ENCODE data around the gene VWA5A. TPM values are rescaled to one million over a fixed set of nuclear protein-coding genes. Genes with fewer than 3 reads are reported as not detected.

Gene VWA5A
- total and polyA plus RNA-seq, 2 of the 13 experiments (the other 11 are each of a cell fraction or from before 2014, with no cell fraction given): 1.3 to 1.8 TPM

DNA sequence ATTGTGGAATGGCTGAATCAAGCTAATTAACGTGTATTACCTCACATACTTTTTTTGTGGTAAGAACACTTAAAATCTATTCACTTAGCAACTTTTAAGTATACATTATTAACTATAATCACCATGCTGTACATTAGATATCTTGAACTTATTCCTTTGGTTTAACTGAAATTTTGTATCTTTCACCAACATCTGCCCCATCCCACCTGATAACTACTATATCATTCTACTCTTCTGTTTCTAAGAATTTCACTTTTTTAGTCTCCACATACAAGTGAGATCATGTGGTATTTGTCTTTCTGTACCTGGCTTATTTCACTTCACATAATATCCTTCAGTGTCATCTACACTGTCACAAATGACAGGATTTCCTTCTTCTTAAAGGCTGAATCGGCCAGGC, 17.1 kb upstream of the VWA5A start:
- WGBS (ENCODE audit: low lambda C conversion rate): 0% methylated on average over 2 of the region's 2 CpGs
- no peak overlapping the region for H3K27ac ChIP-seq (ENCODE audit: extremely low read length, insufficient read depth, low read length)
- in situ Hi-C loops (cut with HindIII; ENCODE audit: extremely low pct_ligation_motif_present, low pct_unique_long_range_greater_than_20kb) (no loop called here), intact Hi-C loops (cut with micrococcal nuclease; ENCODE audit: unreplicated experiment) (no loop called here)
- CTCF ChIA-PET (ENCODE audit: low intra/inter-chr PET ratio, low total read pairs): no interaction called here
- no peak overlapping the region for H3K9ac ChIP-seq (ENCODE audit: insufficient read depth, low read depth, low read length)
- no peaks in the 10 kb centered on the region for H3K79me2 ChIP-seq (ENCODE audit: insufficient read depth, low read length)
- H4K20me1 ChIP-seq (ENCODE audit: insufficient read depth, low read length): no peaks in the 10 kb centered on the region
- H3K4me1 ChIP-seq (ENCODE audit: insufficient read depth, low read length): no peaks in the 10 kb centered on the region
- H3K27me3 ChIP-seq (ENCODE audit: control insufficient read depth in 1 of 2, insufficient read depth in 2 of 2, low read length in 2 of 2): no peaks in the 10 kb centered on the region
- no TSS peak for BruUV-seq (replicated peaks)
- no peak overlapping the region for H3K4me3 ChIP-seq (replicated peaks in 1 of 3; ENCODE audit: insufficient read depth in 1 of 3, low read depth in 2 of 3, low read length in 3 of 3)
- DNase-seq (ENCODE audit: low spot score) (no peak), ATAC-seq (no peak), FAIRE-seq (no peak)
- TF ChIP-seq ZBTB40 (IDR thresholded peaks at IDR 0.05) (no peak), ZBTB40 (CRISPR knock-in tag; IDR thresholded peaks at IDR 0.05) (no peak), KDM6A (CRISPR knock-in tag; IDR thresholded peaks at IDR 0.05; ENCODE audit: low read depth) (no peak), ZNF281 (CRISPR knock-in tag; IDR thresholded peaks at IDR 0.05; ENCODE audit: borderline replicate concordance) (no peak)
- H3K9me3 ChIP-seq (ENCODE audit: low read length): no peaks in the 10 kb centered on the region
- no peaks in the 10 kb centered on the region for H3K36me3 ChIP-seq (replicated peaks in 1 of 2; ENCODE audit: control insufficient read depth in 1 of 2, insufficient read depth in 2 of 2, low read length in 2 of 2)
- no peak overlapping the region for H2AFZ ChIP-seq (ENCODE audit: low read length)
- POLR2A ChIA-PET: no interaction called here
- H3K4me2 ChIP-seq (ENCODE audit: low read depth, low read length): no peak overlapping the region

Data from HepG2 (cell line).